Ishikawa (cell line): Measurements from ENCODE around the gene TBCD.

Experiments
- CEBPB ChIP-seq: IDR thresholded peaks from 2 replicates; pipeline ENCODE4 v1.6.1; 2012
- CREB1 ChIP-seq: IDR thresholded peaks from 2 replicates; pipeline ENCODE4 v1.6.1; 2012; ENCODE audit warnings: low read depth
- EGR1 ChIP-seq: IDR thresholded peaks from 2 replicates; pipeline ENCODE4 v1.6.1; 2012
- EP300 ChIP-seq: IDR thresholded peaks from 2 replicates; pipeline ENCODE4 v1.6.1; 2012; ENCODE audit warnings: borderline replicate concordance
- FOXM1 ChIP-seq: IDR thresholded peaks from 2 replicates; pipeline ENCODE4 v1.6.1; 2012; ENCODE audit warnings: low read depth, borderline replicate concordance
- MAX ChIP-seq: IDR thresholded peaks from 2 replicates; pipeline ENCODE4 v1.6.1; 2012
- NFIC ChIP-seq: IDR thresholded peaks from 2 replicates; pipeline ENCODE4 v1.6.1; 2012
- RAD21 ChIP-seq: IDR thresholded peaks from 2 replicates; pipeline ENCODE4 v1.6.1; 2012; ENCODE audit warnings: low read depth
- REST ChIP-seq: IDR thresholded peaks from 2 replicates; pipeline ENCODE4 v1.6.1; 2012; ENCODE audit warnings: low read depth, mild to moderate bottlenecking
- TAF1 ChIP-seq: IDR thresholded peaks from 2 replicates; pipeline ENCODE4 v1.6.1; 2012; ENCODE audit warnings: low read depth, mild to moderate bottlenecking
- TCF12 ChIP-seq: IDR thresholded peaks from 2 replicates; pipeline ENCODE4 v1.6.1; 2012; ENCODE audit warnings: low read depth
- TEAD4 ChIP-seq: IDR thresholded peaks from 2 replicates; pipeline ENCODE4 v1.6.1; 2012
- USF1 ChIP-seq: IDR thresholded peaks from 2 replicates; pipeline ENCODE4 v1.6.1; 2012
- YY1 ChIP-seq: IDR thresholded peaks from 2 replicates; pipeline ENCODE4 v1.6.1; 2012; ENCODE audit warnings: low read depth
- ZBTB7A ChIP-seq: IDR thresholded peaks from 2 replicates; pipeline ENCODE4 v1.6.1; 2012; ENCODE audit warnings: low read depth

Gene TBCD

GRCh38 chr17:82703935-82704865 lies 47.7 kb upstream of the TBCD start:
- TF ChIP-seq USF1 (no peak), TEAD4 (no peak), TCF12 (no peak), RAD21 (no peak), YY1 (no peak), TAF1 (no peak), EGR1 (no peak), CREB1 (no peak), ZBTB7A (no peak), REST (no peak), EP300 (no peak), CEBPB (no peak), MAX (no peak)

GRCh38 chr17:82704886-82705285 lies 47.0 kb upstream of the TBCD start:
- TF ChIP-seq FOXM1 (no peak), EP300 (no peak), CREB1 (no peak), RAD21 (no peak), TEAD4 (no peak), TCF12 (no peak), EGR1 (no peak), YY1 (no peak), USF1 (no peak), CEBPB (no peak), NFIC (no peak), REST (no peak), ZBTB7A (no peak), TAF1 (no peak), MAX (no peak)

- no peak for TF ChIP-seq USF1
- TF ChIP-seq EGR1, result no peak
- no peak for TF ChIP-seq RAD21
- no peak for TF ChIP-seq TEAD4
- TF ChIP-seq YY1, result no peak
- no peak for TF ChIP-seq EP300
- no peak for TF ChIP-seq MAX
- TF ChIP-seq ZBTB7A, result no peak
- TF ChIP-seq FOXM1, result no peak
- TF ChIP-seq TAF1, result no peak
- TF ChIP-seq CEBPB, result no peak
- TF ChIP-seq TCF12, result no peak
- no peak for TF ChIP-seq REST
- no peak for TF ChIP-seq NFIC
- no peak for TF ChIP-seq CREB1
These were observed 46.1 kb upstream of the TBCD start for GRCh38 chr17:82705756-82706155.
